Measurements from ENCODE around the gene CLEC2B.

GRCh38 chr12:9827209-9827888, 41.8 kb downstream of the CLEC2B start, which contains the start of gene KLRF1:
- no peak for TF ChIP-seq CTCF (conservative IDR thresholded peaks at IDR 0.05 in 1 of 2, IDR thresholded peaks at IDR 0.05 in 1 of 2; ENCODE audit: low read depth in 1 of 2, low read length in 2 of 2)
- no peak for TF ChIP-seq EZH2 (IDR thresholded peaks at IDR 0.05; ENCODE audit: low read length, missing control alignments)

Measured in fibroblast of lung (primary cell).